ENCODE measurements around the gene NSMCE1. TPM values are rescaled to one million over a fixed set of nuclear protein-coding genes. Genes with fewer than 3 reads are reported as not detected.

The NSMCE1 gene
- total and polyA plus RNA-seq, 7 experiments from 2014 or later = 45.5 to 220 (median 71.7) TPM

DNA sequence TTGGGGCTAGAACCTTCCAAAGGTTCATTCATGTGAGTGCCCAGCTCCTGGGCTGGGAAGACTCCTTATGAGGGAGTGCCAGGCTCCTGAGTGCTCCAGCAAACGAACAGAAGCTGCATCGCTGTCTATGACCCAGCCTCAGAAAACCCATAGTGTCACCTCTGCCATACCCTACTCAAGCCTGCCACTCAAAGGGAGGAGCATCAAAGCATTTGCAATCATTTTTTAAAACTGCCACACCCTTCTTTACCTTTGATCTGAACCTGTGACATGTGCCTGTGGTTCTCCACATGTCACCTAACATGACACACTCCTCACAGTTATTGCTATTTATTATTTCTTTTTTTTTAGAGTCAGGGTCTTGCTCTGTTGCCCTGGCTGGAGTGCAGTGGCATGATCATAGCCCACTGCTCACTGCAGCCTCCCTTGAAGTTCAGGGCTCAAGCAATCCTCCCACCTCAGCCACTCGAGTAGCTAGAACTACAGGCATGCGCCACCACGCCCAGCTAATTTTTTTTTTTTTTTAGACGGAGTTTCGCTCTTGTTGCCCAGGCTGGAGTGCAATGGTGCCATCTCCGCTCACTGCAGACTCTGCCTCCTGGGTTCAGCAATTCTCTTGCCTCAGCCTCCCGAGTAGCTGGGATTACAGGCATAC lies 72.5 kb downstream of the NSMCE1 start:
- peak overlapping the region; percentile 41 for H3K4me3 ChIP-seq (ENCODE audit: low read length)
- Mint-ChIP-seq H3K9me3 (peaks cover 0 to 20% (median 2%) of the 10 kb centered on the region in 11 donors), H3K36me3 (peaks cover 0 to 32% (median 0%) of the 10 kb centered on the region in 5 donors), H3K27me3 (no peaks in the 10 kb centered on the region), H3K4me1 (peaks cover 52 to 83% (median 78%) of the 10 kb centered on the region in 7 donors), H3K27ac (peak overlapping the region; percentile 80 to 99 (median 95)), H3K4me3 (peak overlapping the region; percentile 58 to 80 (median 72))
- H3K27ac ChIP-seq (ENCODE audit: low read depth, low read length) = peak overlapping the region; percentile 73
- ATAC-seq = peak; percentile 96
- H3K9me3 ChIP-seq (ENCODE audit: control insufficient read depth in 2 of 3, low read length in 3 of 3) = no peaks in the 10 kb centered on the region
- peaks cover 46 to 70% of the 10 kb centered on the region in 2 donors for H3K4me1 ChIP-seq (ENCODE audit: control insufficient read depth in 2 of 2, insufficient read depth in 2 of 2, low read length in 2 of 2)
- CTCF ChIA-PET = interaction anchor here (0.6 to 7.8 kb wide), 14 partner anchors 9 to 98 kb away, joined by 3 to 91 read pairs (median 4); no protein-coding TSS in a partner anchor
- POLR2A ChIA-PET = interaction anchor here (0.6 to 5.7 kb wide), 14 partner anchors 9 to 268 kb away, joined by 3 to 59 read pairs (median 6); partner anchors contain the start of gene NSMCE1
- intact Hi-C loops (cut with micrococcal nuclease) = loop anchor here in 1 of 2 donors (1.0 to 10.0 kb wide), 6 partner anchors 7 to 1019 kb away; partner anchors contain the start of genes KDM8 and XPO6
- no peaks in the 10 kb centered on the region for H3K36me3 ChIP-seq (ENCODE audit: control insufficient read depth in 2 of 3, insufficient read depth in 3 of 3, low read length in 3 of 3)
- no peaks in the 10 kb centered on the region for H3K27me3 ChIP-seq (ENCODE audit: control insufficient read depth in 2 of 2, insufficient read depth in 2 of 2, low read length in 2 of 2)
- DNase-seq = peak in 7 of 9 donors; percentile 82 to 93 (median 90)

DNA sequence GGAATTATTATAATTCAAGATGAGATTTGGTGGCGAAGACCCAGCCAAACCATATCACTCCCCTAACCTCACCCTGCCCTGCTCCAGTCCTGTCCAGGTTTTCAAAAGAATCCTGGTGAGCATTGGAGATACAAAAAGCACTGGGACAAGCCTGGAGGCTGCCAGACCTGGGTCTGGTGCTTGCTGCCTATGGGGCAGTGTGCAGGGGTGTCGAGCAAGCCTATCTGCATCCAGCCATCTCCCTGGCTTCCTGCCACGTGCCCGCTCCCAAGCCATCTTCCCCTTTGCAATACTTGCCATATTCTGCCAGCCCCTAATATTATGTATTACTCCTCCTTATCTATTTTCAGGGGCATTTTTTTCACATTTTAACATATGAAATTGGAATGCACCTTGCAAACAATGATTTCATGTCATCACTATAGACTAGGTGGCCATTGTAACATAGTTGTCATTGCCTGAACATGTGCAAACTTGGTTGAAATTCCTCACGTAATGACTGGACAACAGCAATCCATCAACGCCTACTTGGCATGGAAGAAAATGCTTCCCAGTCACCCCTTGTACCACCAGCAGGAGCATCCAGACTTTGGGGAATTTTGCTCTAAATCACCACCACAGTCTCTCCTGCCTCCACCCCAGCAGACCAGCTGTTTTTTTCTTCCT lies 73.4 kb downstream of the NSMCE1 start:
- peaks cover 0 to 29% (median 0%) of the 10 kb centered on the region in 5 donors for H3K36me3 Mint-ChIP-seq
- ChIA-PET POLR2A (interaction anchor here (0.9 to 5.7 kb wide), 16 partner anchors 8 to 269 kb away, joined by 3 to 59 read pairs (median 6); partner anchors contain the start of genes KDM8 and NSMCE1), CTCF (interaction anchor here (0.8 to 7.8 kb wide), 10 partner anchors 10 to 78 kb away, joined by 3 to 91 read pairs (median 4); no protein-coding TSS in a partner anchor)
- DNase-seq = no peak
- Histone ChIP-seq H3K4me3 (ENCODE audit: low read length) (peak overlapping the region; percentile 41), H3K27ac (ENCODE audit: low read depth, low read length) (peak overlapping the region; percentile 73), H3K4me1 (ENCODE audit: control insufficient read depth in 2 of 2, insufficient read depth in 2 of 2, low read length in 2 of 2) (peaks cover 40 to 63% of the 10 kb centered on the region in 2 donors), H3K9me3 (ENCODE audit: control insufficient read depth in 2 of 3, low read length in 3 of 3) (no peaks in the 10 kb centered on the region), H3K27me3 (ENCODE audit: control insufficient read depth in 2 of 2, insufficient read depth in 2 of 2, low read length in 2 of 2) (no peaks in the 10 kb centered on the region), H3K36me3 (ENCODE audit: control insufficient read depth in 2 of 3, insufficient read depth in 3 of 3, low read length in 3 of 3) (no peaks in the 10 kb centered on the region)
- H3K9me3 Mint-ChIP-seq = peaks cover 0 to 16% (median 2%) of the 10 kb centered on the region in 11 donors
- intact Hi-C loops (cut with micrococcal nuclease) = loop anchor here in 1 of 2 donors (1.0 to 10.0 kb wide), 2 partner anchors 8 to 1020 kb away; partner anchors contain the start of genes KDM8 and XPO6
- no peaks in the 10 kb centered on the region for H3K27me3 Mint-ChIP-seq
- ATAC-seq = no peak
- peak overlapping the region; percentile 80 to 99 (median 95) for H3K27ac Mint-ChIP-seq
- peak overlapping the region in 7 of 10 donors; percentile 40 to 79 (median 72) for H3K4me3 Mint-ChIP-seq
- H3K4me1 Mint-ChIP-seq = peaks cover 43 to 74% (median 70%) of the 10 kb centered on the region in 7 donors

DNA sequence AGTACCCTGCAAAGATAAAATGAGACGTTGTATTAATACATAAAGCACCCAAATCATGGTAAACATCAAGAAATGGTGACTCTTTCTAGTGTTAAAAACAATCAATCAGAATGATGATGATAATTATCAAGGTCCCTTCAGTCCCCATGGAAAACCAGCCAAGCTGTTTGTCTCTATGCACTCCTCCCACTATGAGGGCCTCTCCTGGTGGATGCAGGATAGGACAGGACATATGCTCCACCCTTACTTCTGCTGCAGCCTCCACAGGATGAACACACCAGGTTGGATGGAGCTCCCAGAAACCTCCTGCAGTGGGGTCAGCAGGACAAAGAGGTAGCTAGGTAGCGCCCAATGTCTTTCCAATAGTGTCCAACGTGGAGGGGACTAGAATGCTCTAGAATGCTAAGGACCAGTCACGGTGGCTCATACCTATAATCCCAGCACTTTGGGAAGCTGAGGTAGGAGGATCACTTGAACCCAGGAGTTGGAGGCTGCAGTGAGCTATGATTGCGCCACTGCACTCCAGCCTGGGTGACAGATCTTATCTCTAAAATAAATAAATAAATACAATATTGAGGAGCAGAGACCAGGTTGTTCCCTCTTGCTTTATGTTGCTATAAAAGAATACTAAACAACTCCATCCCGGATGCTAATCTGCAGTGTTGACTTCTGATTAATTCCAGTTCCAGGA lies 75.1 kb downstream of the NSMCE1 start:
- H3K27me3 Mint-ChIP-seq = no peaks in the 10 kb centered on the region
- peaks cover 0 to 22% (median 0%) of the 10 kb centered on the region in 5 donors for H3K36me3 Mint-ChIP-seq
- peak overlapping the region in 1 of 10 donors; percentile 44 for H3K4me3 Mint-ChIP-seq
- H3K9me3 Mint-ChIP-seq = peaks cover 0 to 12% (median 2%) of the 10 kb centered on the region in 11 donors
- Histone ChIP-seq H3K36me3 (ENCODE audit: control insufficient read depth in 2 of 3, insufficient read depth in 3 of 3, low read length in 3 of 3) (no peaks in the 10 kb centered on the region), H3K27me3 (ENCODE audit: control insufficient read depth in 2 of 2, insufficient read depth in 2 of 2, low read length in 2 of 2) (no peaks in the 10 kb centered on the region), H3K4me1 (ENCODE audit: control insufficient read depth in 2 of 2, insufficient read depth in 2 of 2, low read length in 2 of 2) (peaks cover 26 to 45% of the 10 kb centered on the region in 2 donors), H3K4me3 (ENCODE audit: low read length) (no peak overlapping the region), H3K9me3 (ENCODE audit: control insufficient read depth in 2 of 3, low read length in 3 of 3) (no peaks in the 10 kb centered on the region), H3K27ac (ENCODE audit: low read depth, low read length) (no peak overlapping the region)
- POLR2A ChIA-PET = interaction anchor here (0.8 to 5.2 kb wide), 4 partner anchors 10 to 37 kb away, joined by 5 to 39 read pairs (median 12); partner anchors contain the start of gene KDM8
- no peak for DNase-seq
- intact Hi-C loops (cut with micrococcal nuclease) = loop anchor here in 1 of 2 donors (10.0 kb wide), 1 partner anchor 1021 kb away; the partner anchor contains the start of gene XPO6
- ATAC-seq = no peak
- peak overlapping the region in 8 of 9 donors; percentile 46 to 99 (median 94) for H3K27ac Mint-ChIP-seq
- peaks cover 33 to 61% (median 58%) of the 10 kb centered on the region in 7 donors for H3K4me1 Mint-ChIP-seq
- CTCF ChIA-PET = interaction anchor here (0.8 to 7.8 kb wide), 4 partner anchors 12 to 174 kb away, joined by 3 to 91 read pairs (median 4); no protein-coding TSS in a partner anchor

DNA sequence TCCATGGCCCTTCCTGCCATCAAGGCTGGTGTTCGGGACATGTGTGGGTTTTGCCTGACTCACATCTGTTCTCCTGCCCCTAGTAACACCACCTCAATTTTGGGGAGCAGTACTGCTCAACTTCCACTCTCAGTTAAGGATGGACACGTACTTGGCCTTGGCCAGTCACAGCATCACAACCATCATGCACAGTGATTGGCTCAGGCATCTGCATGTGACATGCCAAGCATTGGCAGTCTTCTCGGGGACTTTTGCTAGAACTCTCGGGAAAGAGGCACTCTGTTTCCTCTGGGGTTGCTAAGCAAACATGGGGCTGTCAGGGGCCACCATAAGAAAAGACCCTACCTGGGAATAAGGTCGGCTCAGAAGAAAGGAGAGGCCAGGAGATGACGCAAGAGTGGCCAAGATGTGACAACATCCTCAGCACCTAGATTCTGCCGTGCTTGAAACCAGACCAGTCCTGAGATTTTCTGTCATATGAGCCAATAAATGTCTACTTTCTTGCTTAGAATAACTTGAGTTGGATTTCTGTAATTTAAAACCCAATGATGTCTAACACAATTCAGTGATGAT lies 77.1 kb downstream of the NSMCE1 start:
- intact Hi-C loops (cut with micrococcal nuclease) = loop anchor here in 1 of 2 donors (10.0 kb wide), 1 partner anchor 1023 kb away; the partner anchor contains the start of gene XPO6
- ChIA-PET CTCF (interaction anchor here (1.0 kb wide), 1 partner anchor 10 kb away, joined by 3 read pairs; no protein-coding TSS in a partner anchor), POLR2A (interaction anchor here (0.7 to 5.2 kb wide), 5 partner anchors 8 to 177 kb away, joined by 3 to 39 read pairs (median 5); partner anchors contain the start of gene KDM8)
- Histone ChIP-seq H3K9me3 (ENCODE audit: control insufficient read depth in 2 of 3, low read length in 3 of 3) (no peaks in the 10 kb centered on the region), H3K4me3 (ENCODE audit: low read length) (no peak overlapping the region), H3K36me3 (ENCODE audit: control insufficient read depth in 2 of 3, insufficient read depth in 3 of 3, low read length in 3 of 3) (no peaks in the 10 kb centered on the region), H3K27me3 (ENCODE audit: control insufficient read depth in 2 of 2, insufficient read depth in 2 of 2, low read length in 2 of 2) (no peaks in the 10 kb centered on the region), H3K27ac (ENCODE audit: low read depth, low read length) (no peak overlapping the region), H3K4me1 (ENCODE audit: control insufficient read depth in 2 of 2, insufficient read depth in 2 of 2, low read length in 2 of 2) (peaks cover 15 to 25% of the 10 kb centered on the region in 2 donors)
- Mint-ChIP-seq H3K27me3 (no peaks in the 10 kb centered on the region), H3K36me3 (peaks cover 0 to 17% (median 0%) of the 10 kb centered on the region in 5 donors), H3K4me1 (peaks cover 28 to 45% (median 39%) of the 10 kb centered on the region in 7 donors), H3K27ac (peak overlapping the region in 4 of 9 donors; percentile 14 to 45 (median 38)), H3K4me3 (no peak overlapping the region), H3K9me3 (peaks cover 0 to 10% (median 2%) of the 10 kb centered on the region in 11 donors)
- ATAC-seq = no peak
- no peak for DNase-seq

DNA sequence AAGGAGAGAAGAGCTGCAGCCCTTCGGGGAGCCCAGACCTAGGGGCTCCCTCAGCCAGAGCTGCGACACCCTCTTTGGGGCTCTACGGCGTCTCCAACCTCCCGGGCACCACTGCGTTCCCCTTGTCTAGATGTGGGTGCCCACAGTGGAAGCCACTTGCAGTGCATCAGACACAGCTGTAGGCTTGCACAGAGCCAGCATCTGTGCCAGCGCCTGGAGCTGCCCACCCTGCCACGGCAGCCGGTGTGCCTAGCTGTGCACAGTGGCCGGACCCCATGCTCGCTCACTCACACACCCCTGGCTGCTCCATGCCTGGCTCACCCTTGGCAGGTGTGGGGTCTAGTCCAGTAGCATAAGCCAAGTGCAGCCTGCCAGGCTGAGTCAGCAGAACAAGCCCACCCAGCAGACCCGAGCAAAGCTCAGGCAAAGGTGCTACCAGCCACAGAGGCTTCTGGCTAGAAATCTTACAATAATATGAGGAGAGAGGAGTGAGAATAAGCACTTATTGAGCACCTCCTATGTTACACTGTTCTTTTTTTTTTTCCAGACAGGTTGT lies 78.2 kb downstream of the NSMCE1 start:
- Mint-ChIP-seq H3K4me1 (peaks cover 18 to 43% (median 37%) of the 10 kb centered on the region in 7 donors), H3K36me3 (peaks cover 0 to 13% (median 0%) of the 10 kb centered on the region in 5 donors), H3K4me3 (no peak overlapping the region), H3K27me3 (no peaks in the 10 kb centered on the region), H3K27ac (no peak overlapping the region), H3K9me3 (peaks cover 0 to 10% (median 2%) of the 10 kb centered on the region in 11 donors)
- Histone ChIP-seq H3K4me1 (ENCODE audit: control insufficient read depth in 2 of 2, insufficient read depth in 2 of 2, low read length in 2 of 2) (peaks cover 5 to 15% of the 10 kb centered on the region in 2 donors), H3K27ac (ENCODE audit: low read depth, low read length) (no peak overlapping the region), H3K4me3 (ENCODE audit: low read length) (no peak overlapping the region), H3K27me3 (ENCODE audit: control insufficient read depth in 2 of 2, insufficient read depth in 2 of 2, low read length in 2 of 2) (no peaks in the 10 kb centered on the region), H3K36me3 (ENCODE audit: control insufficient read depth in 2 of 3, insufficient read depth in 3 of 3, low read length in 3 of 3) (no peaks in the 10 kb centered on the region), H3K9me3 (ENCODE audit: control insufficient read depth in 2 of 3, low read length in 3 of 3) (no peaks in the 10 kb centered on the region)
- ChIA-PET POLR2A (interaction anchor here (0.7 to 5.2 kb wide), 9 partner anchors 9 to 180 kb away, joined by 3 to 39 read pairs (median 4); partner anchors contain the start of gene KDM8), CTCF (no interaction called here)
- DNase-seq = no peak
- intact Hi-C loops (cut with micrococcal nuclease) = loop anchor here in 1 of 2 donors (10.0 kb wide), 1 partner anchor 1024 kb away; the partner anchor contains the start of gene XPO6
- no peak for ATAC-seq
